Measurements from ENCODE around the gene AGRN. TPM values are rescaled to one million over a fixed set of nuclear protein-coding genes. Genes with fewer than 3 reads are reported as not detected.

AGRN gene
- total RNA-seq, 1 experiment from 2014 or later, result 184 TPM

DNA sequence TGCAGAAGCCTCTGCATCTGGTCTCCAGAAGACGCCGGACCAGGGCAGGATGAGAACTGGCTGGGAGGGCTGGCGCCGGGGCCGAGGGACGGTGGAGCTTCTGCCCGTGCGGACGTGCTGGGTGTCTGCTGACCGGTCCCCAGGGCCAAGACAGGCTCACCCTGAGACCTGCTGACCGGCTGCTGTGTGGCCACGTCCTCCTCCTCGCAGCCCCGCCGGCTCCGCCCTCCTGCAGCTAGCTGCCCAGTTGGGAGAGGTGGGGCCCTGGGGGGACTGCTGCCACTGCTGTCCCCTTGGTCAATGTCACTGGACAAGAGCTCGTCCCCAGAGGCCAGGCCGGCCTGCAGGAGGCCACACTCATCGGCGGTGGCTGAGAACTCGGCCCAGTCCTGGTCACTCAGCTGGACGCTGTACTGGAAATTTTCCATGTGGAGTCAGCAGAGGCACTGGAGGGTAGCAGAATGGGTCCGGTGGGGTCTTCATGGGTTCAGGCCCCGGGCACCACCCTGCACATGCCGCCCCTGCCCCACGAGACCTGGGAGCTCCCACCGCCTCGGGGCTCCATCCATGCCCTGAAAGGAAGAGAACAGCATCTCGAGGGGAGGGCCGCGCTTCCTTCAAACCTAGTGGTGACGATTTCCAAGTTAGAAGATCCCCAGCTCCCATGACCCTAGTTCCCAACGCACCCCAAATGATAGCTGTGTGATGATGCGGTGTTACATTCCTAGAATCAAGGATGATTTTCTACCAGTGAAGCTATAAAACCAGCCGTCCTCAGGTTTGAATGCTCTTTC lies 39.1 kb upstream of the AGRN start:
- H3K36me3 Mint-ChIP-seq, result peaks cover 3% of the 10 kb centered on the region; the same call in 1 of the 2 replicates
- TF ChIP-seq ELF4 (CRISPR knock-in tag; IDR thresholded peaks at IDR 0.05; ENCODE audit: low read depth) (no peak), ZNF416 (CRISPR knock-in tag; IDR thresholded peaks at IDR 0.05) (no peak), NR3C1 (CRISPR knock-in tag; conservative IDR thresholded peaks at IDR 0.05; ENCODE audit: low read depth) (no peak), MXD4 (CRISPR knock-in tag; IDR thresholded peaks at IDR 0.05; ENCODE audit: borderline replicate concordance) (no peak), NR1H2 (CRISPR knock-in tag; IDR thresholded peaks at IDR 0.05) (no peak), HMGA2 (CRISPR knock-in tag; IDR thresholded peaks at IDR 0.05) (no peak), ZNF263 (CRISPR knock-in tag; IDR thresholded peaks at IDR 0.05; ENCODE audit: low read depth) (no peak), CBFB (CRISPR knock-in tag; IDR thresholded peaks at IDR 0.05; ENCODE audit: low read depth) (no peak)
- TF ChIP-seq, protein P1, sequence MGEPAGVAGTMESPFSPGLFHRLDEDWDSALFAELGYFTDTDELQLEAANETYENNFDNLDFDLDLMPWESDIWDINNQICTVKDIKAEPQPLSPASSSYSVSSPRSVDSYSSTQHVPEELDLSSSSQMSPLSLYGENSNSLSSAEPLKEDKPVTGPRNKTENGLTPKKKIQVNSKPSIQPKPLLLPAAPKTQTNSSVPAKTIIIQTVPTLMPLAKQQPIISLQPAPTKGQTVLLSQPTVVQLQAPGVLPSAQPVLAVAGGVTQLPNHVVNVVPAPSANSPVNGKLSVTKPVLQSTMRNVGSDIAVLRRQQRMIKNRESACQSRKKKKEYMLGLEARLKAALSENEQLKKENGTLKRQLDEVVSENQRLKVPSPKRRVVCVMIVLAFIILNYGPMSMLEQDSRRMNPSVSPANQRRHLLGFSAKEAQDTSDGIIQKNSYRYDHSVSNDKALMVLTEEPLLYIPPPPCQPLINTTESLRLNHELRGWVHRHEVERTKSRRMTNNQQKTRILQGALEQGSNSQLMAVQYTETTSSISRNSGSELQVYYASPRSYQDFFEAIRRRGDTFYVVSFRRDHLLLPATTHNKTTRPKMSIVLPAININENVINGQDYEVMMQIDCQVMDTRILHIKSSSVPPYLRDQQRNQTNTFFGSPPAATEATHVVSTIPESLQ (CRISPR knock-in tag; IDR thresholded peaks at IDR 0.05), result no peak
- peaks cover 3% of the 10 kb centered on the region for H3K9me3 Mint-ChIP-seq
- DNase-seq (ENCODE audit: low spot score), result no peak
- peaks cover 35% of the 10 kb centered on the region for H3K27me3 Mint-ChIP-seq (ENCODE audit: low read depth)
- ChIA-PET CTCF (interaction anchor here (1.0 to 6.3 kb wide), 7 partner anchors 14 to 83 kb away, joined by 3 to 47 read pairs (median 4); partner anchors contain the start of genes HES4 and PLEKHN1), POLR2A (no interaction called here)
- peaks cover 2% of the 10 kb centered on the region for H3K4me1 Mint-ChIP-seq
- H3K4me3 Mint-ChIP-seq, result no peak overlapping the region
- H3K27ac Mint-ChIP-seq, result no peak overlapping the region
- no peak for ATAC-seq

DNA sequence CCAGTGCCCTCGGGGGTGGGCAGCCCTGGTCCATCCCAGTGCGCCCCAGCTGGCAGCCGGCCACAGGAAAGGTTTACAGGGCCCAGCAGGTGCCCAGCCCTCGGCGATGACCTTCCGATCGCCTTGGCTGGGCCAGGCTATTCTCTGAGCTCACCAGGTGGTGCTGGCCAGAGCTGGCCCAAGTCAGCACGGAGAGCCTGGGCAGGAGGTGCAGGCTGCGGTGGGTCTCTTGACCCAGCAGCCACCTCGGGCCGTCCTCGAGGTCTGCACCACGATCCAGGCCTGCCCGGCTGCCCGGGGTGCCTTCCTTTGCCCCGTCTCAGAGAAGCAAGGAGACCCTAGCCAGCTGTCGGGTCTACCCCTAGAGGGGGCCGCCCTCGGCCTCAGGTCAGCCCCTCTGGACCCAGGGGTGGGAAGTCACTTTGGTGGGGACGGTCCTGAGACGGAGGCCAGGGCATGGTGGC lies 38.4 kb upstream of the AGRN start:
- H3K27ac Mint-ChIP-seq, result no peak overlapping the region
- peaks cover 3% of the 10 kb centered on the region for H3K9me3 Mint-ChIP-seq
- ChIA-PET POLR2A (no interaction called here), CTCF (interaction anchor here (1.0 to 6.3 kb wide), 7 partner anchors 15 to 83 kb away, joined by 3 to 47 read pairs (median 7); partner anchors contain the start of genes HES4, ISG15 and PLEKHN1)
- peaks cover 3% of the 10 kb centered on the region; the same call in 1 of the 2 replicates for H3K36me3 Mint-ChIP-seq
- ATAC-seq (no peak), DNase-seq (ENCODE audit: low spot score) (no peak)
- H3K4me1 Mint-ChIP-seq, result no peaks in the 10 kb centered on the region
- peaks cover 42% of the 10 kb centered on the region for H3K27me3 Mint-ChIP-seq (ENCODE audit: low read depth)
- TF ChIP-seq, protein P2, sequence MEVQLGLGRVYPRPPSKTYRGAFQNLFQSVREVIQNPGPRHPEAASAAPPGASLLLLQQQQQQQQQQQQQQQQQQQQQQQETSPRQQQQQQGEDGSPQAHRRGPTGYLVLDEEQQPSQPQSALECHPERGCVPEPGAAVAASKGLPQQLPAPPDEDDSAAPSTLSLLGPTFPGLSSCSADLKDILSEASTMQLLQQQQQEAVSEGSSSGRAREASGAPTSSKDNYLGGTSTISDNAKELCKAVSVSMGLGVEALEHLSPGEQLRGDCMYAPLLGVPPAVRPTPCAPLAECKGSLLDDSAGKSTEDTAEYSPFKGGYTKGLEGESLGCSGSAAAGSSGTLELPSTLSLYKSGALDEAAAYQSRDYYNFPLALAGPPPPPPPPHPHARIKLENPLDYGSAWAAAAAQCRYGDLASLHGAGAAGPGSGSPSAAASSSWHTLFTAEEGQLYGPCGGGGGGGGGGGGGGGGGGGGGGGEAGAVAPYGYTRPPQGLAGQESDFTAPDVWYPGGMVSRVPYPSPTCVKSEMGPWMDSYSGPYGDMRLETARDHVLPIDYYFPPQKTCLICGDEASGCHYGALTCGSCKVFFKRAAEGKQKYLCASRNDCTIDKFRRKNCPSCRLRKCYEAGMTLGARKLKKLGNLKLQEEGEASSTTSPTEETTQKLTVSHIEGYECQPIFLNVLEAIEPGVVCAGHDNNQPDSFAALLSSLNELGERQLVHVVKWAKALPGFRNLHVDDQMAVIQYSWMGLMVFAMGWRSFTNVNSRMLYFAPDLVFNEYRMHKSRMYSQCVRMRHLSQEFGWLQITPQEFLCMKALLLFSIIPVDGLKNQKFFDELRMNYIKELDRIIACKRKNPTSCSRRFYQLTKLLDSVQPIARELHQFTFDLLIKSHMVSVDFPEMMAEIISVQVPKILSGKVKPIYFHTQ (CRISPR knock-in tag; IDR thresholded peaks at IDR 0.05), result no peak
- TF ChIP-seq ATF1 (CRISPR knock-in tag; IDR thresholded peaks at IDR 0.05), result no peak
- TF ChIP-seq GRHL2 (CRISPR knock-in tag; IDR thresholded peaks at IDR 0.05; ENCODE audit: insufficient replicate concordance, severe bottlenecking), result no peak
- H3K4me3 Mint-ChIP-seq, result no peak overlapping the region

DNA sequence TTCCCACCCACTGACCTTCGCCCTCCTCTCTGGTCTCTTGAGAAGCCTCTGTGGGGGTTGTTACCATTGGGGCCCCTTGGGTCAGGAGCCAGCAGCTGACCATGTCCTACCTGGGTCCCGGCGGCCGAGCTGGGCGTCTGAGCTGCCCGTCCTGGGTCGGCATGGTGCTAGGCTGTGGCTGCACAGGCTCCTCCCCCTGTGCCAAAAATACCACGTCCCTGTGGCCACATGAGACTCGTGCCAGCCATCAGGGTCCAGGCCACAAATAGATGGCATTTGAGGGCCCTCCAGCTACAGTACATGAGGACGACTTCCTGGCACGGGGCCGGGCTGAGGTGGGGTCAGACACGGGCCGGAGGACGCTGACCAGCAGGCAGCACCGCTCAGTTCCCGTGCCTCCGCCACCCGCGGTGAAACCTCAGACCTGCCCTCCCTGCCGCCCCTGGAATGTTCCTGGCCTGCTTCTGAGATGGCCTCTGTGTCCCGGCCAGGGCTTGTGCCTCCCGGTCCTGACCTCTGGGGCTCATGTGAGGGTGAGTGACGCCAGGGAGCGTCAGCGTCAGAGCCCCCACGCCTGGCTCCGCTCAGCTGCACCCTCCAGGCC lies 37.9 kb upstream of the AGRN start, which contains the start of gene PERM1:
TSS of gene PERM1 (minus strand) at position 139 of the 604 bp plus-strand sequence. CDS start 1,064 bp downstream, outside the sequence.
- H3K27me3 Mint-ChIP-seq (ENCODE audit: low read depth), result peaks cover 45% of the 10 kb centered on the region
- H3K27ac Mint-ChIP-seq, result no peak within 1 kb of the TSS
- ATAC-seq, result no peak
- CTCF ChIA-PET, result interaction anchor here (0.9 to 6.3 kb wide), 11 partner anchors 15 to 97 kb away, joined by 3 to 77 read pairs (median 10); partner anchors contain the start of genes HES4, ISG15 and PLEKHN1
- peaks cover 3% of the 10 kb centered on the region; the same call in 1 of the 2 replicates for H3K36me3 Mint-ChIP-seq
- DNase-seq (ENCODE audit: low spot score), result peak; percentile 18
- POLR2A ChIA-PET, result no interaction called here
- H3K4me1 Mint-ChIP-seq, result no peaks in the 10 kb centered on the region
- H3K4me3 Mint-ChIP-seq, result no peak within 1 kb of the TSS
- H3K9me3 Mint-ChIP-seq, result peaks cover 3% of the 10 kb centered on the region
- TF ChIP-seq IRF2 (CRISPR knock-in tag; IDR thresholded peaks at IDR 0.05; ENCODE audit: borderline replicate concordance, low read depth) (no peak), ZBTB21 (CRISPR knock-in tag; IDR thresholded peaks at IDR 0.05; ENCODE audit: borderline replicate concordance) (no peak), NFYB (CRISPR knock-in tag; conservative IDR thresholded peaks at IDR 0.05; ENCODE audit: low read depth) (no peak), ZNF396 (CRISPR knock-in tag; IDR thresholded peaks at IDR 0.05; ENCODE audit: borderline replicate concordance) (no peak), ZNF263 (CRISPR knock-in tag; IDR thresholded peaks at IDR 0.05; ENCODE audit: low read depth) (no peak)
- TF ChIP-seq, protein P1 (CRISPR knock-in tag; IDR thresholded peaks at IDR 0.05), result no peak
- TF ChIP-seq, protein P3, sequence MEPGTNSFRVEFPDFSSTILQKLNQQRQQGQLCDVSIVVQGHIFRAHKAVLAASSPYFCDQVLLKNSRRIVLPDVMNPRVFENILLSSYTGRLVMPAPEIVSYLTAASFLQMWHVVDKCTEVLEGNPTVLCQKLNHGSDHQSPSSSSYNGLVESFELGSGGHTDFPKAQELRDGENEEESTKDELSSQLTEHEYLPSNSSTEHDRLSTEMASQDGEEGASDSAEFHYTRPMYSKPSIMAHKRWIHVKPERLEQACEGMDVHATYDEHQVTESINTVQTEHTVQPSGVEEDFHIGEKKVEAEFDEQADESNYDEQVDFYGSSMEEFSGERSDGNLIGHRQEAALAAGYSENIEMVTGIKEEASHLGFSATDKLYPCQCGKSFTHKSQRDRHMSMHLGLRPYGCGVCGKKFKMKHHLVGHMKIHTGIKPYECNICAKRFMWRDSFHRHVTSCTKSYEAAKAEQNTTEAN (CRISPR knock-in tag; IDR thresholded peaks at IDR 0.05), result no peak
- TF ChIP-seq, protein P4, sequence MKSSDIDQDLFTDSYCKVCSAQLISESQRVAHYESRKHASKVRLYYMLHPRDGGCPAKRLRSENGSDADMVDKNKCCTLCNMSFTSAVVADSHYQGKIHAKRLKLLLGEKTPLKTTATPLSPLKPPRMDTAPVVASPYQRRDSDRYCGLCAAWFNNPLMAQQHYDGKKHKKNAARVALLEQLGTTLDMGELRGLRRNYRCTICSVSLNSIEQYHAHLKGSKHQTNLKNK (CRISPR knock-in tag; IDR thresholded peaks at IDR 0.05), result no peak

All from WTC11 (cell line).